GM23248 (cell line): Measurements from ENCODE around the gene CLSTN3. TPM values are rescaled to one million over a fixed set of nuclear protein-coding genes. Genes with fewer than 3 reads are reported as not detected.

Source experiments
- DNase-seq: peaks from one replicate; pipeline ENCODE4 v3.0.0-alpha.2; 2015
- H2AFZ ChIP-seq: fragments of 200-600 bp; sonication (generic); 2 replicates; pipeline ENCODE4 v1.6.1; 2016; ENCODE audit warnings: antibody characterized with exemption
- H3F3A ChIP-seq: fragments of 200-600 bp; sonication (generic); 2 replicates; pipeline ENCODE4 v1.6.1; 2016; ENCODE audit warnings: mild to moderate bottlenecking, antibody characterized with exemption, mixed run types; ENCODE audit not compliant: insufficient read depth
- H3K27ac ChIP-seq: fragments of 200-600 bp; sonication (generic); 2 replicates; pipeline ENCODE4 v1.5.1; 2016; ENCODE audit warnings: mild to moderate bottlenecking
- H3K27me3 ChIP-seq: fragments of 200-600 bp; sonication (generic); replicated peaks from 2 replicates; pipeline ENCODE4 v1.6.1; 2016; ENCODE audit warnings: mild to moderate bottlenecking; ENCODE audit not compliant: insufficient read depth
- H3K36me3 ChIP-seq: fragments of 200-600 bp; sonication (generic); 2 replicates; pipeline ENCODE4 v1.6.1; 2016; ENCODE audit warnings: low read depth, mild to moderate bottlenecking
- H3K4me1 ChIP-seq: fragments of 200-600 bp; sonication (generic); 2 replicates; pipeline ENCODE4 v1.6.1; 2016; ENCODE audit warnings: mild to moderate bottlenecking; ENCODE audit not compliant: insufficient read depth
- H3K4me2 ChIP-seq: fragments of 200-600 bp; sonication (generic); one replicate; pipeline ENCODE4 v1.6.1; 2016; ENCODE audit warnings: mild to moderate bottlenecking; ENCODE audit not compliant: unreplicated experiment
- H3K4me3 ChIP-seq: fragments of 200-600 bp; sonication (generic); 2 replicates; pipeline ENCODE4 v1.5.1; 2016; ENCODE audit warnings: mild to moderate bottlenecking
- H3K79me2 ChIP-seq: fragments of 200-600 bp; sonication (generic); 2 replicates; pipeline ENCODE4 v1.6.1; 2016; ENCODE audit warnings: mild to moderate bottlenecking; ENCODE audit not compliant: insufficient read depth
- H3K9ac ChIP-seq: fragments of 200-600 bp; sonication (generic); 2 replicates; pipeline ENCODE4 v1.6.1; 2016; ENCODE audit warnings: mild to moderate bottlenecking
- H3K9me2 ChIP-seq: fragments of 200-600 bp; sonication (generic); 2 replicates; pipeline ENCODE4 v1.6.1; 2016; ENCODE audit warnings: mixed run types, mild to moderate bottlenecking, moderate library complexity; ENCODE audit not compliant: insufficient read depth
- H3K9me3 ChIP-seq: fragments of 200-600 bp; sonication (generic); one replicate; pipeline ENCODE4 v1.6.1; 2017; ENCODE audit warnings: low read depth
- H4K20me1 ChIP-seq: fragments of 200-600 bp; sonication (generic); 2 replicates; pipeline ENCODE4 v1.6.0; 2016; ENCODE audit not compliant: insufficient read depth
- EZH2 ChIP-seq: fragments of 200-600 bp; sonication (generic); IDR thresholded peaks from 2 replicates; pipeline ENCODE4 v1.6.1; 2018; ENCODE audit warnings: antibody characterized with exemption, mild to moderate bottlenecking; ENCODE audit not compliant: insufficient read depth, poor library complexity, severe bottlenecking
- EZH2phosphoT487 ChIP-seq: fragments of 200-600 bp; sonication (generic); IDR thresholded peaks from 2 replicates; pipeline ENCODE4 v1.6.1; 2018; ENCODE audit warnings: antibody characterized with exemption, moderate library complexity, mild to moderate bottlenecking, low read depth; ENCODE audit not compliant: insufficient read depth
- WGBS, 2 experiments: methylation state at CpG; one replicate each; pipeline ENCODE4 v1.1.6; 2015 to 2017; ENCODE audit warnings: low lambda C conversion rate in 2 of 2, low coverage in 1 of 2; ENCODE audit errors: missing lambda C conversion rate in 2 of 2; 5-methylcytosine and 5-hydroxymethylcytosine counted together
- in situ Hi-C: fragments of 300-500 bp; cut with MboI; formaldehyde crosslinking; loops from 2 replicates; pipeline ENCODE4 v1.15.0; 2020
- polyA plus RNA-seq: library from polyadenylated mRNA; unstranded; fragments of >200 nt; fragmentation: Nextera tagmentation; extraction: Ambion mirVana; gene quantifications from 2 replicates; pipeline ENCODE4 v1.2.1, GENCODE V29; 2016
- small RNA-seq: library from RNA; depleted of rRNA; stranded (forward); fragments of <200 nt; gene quantifications from one replicate; pipeline ENCODE3, GENCODE V24; 2014; ENCODE audit warnings: low read depth, low replicate concordance
- total RNA-seq: library from RNA; depleted of rRNA; stranded (reverse); fragments of >200 nt; shearing (Covaris generic); gene quantifications from 2 replicates; pipeline ENCODE4 v1.2.3, GENCODE V29; 2014; rRNA removed

The CLSTN3 gene
- total and polyA plus RNA-seq, 2 experiments from 2014 or later: 1.8 to 4.5 TPM

- H3F3A ChIP-seq: peaks cover 5% of the 10 kb centered on the region; the same call in 1 of the 2 replicates
- no peak overlapping the region for H3K4me3 ChIP-seq
- in situ Hi-C loops: no loop called here
- no peaks in the 10 kb centered on the region for H3K27me3 ChIP-seq
- no peaks in the 10 kb centered on the region for H3K9me3 ChIP-seq
- no peak overlapping the region for H3K4me2 ChIP-seq
- no peak overlapping the region for H2AFZ ChIP-seq
- no peak for DNase-seq
- TF ChIP-seq EZH2 (no peak), EZH2phosphoT487 (no peak)
- 0 out of 2 replicates have a peak, but pooled peaks cover 14% of the 10 kb centered on the region for H3K36me3 ChIP-seq
- H3K4me1 ChIP-seq: no peaks in the 10 kb centered on the region
- no peak overlapping the region for H3K9ac ChIP-seq
- WGBS, 2 experiments: 94 to 100% methylated on average over 2 of the region's 2 CpGs
- H3K79me2 ChIP-seq: peaks cover 7% of the 10 kb centered on the region; the same call in 1 of the 2 replicates
- no peak overlapping the region for H3K27ac ChIP-seq
- H3K9me2 ChIP-seq: no peaks in the 10 kb centered on the region
- no peaks in the 10 kb centered on the region for H4K20me1 ChIP-seq
Observed at GRCh38 chr12:7197841-7198240, 67.7 kb downstream of the CLSTN3 start.

GRCh38 chr12:7203109-7203508 lies 72.9 kb downstream of the CLSTN3 start:
- no peak overlapping the region for H3K27ac ChIP-seq
- DNase-seq: no peak
- H3K9ac ChIP-seq: no peak overlapping the region
- TF ChIP-seq EZH2 (no peak), EZH2phosphoT487 (no peak)
- WGBS, 2 experiments: 94 to 97% methylated on average over 4 of the region's 4 CpGs
- no peaks in the 10 kb centered on the region for H3K79me2 ChIP-seq
- no peak overlapping the region for H3K4me2 ChIP-seq
- H3K4me3 ChIP-seq: no peak overlapping the region
- no peaks in the 10 kb centered on the region for H3K9me3 ChIP-seq
- in situ Hi-C loops: no loop called here
- no peaks in the 10 kb centered on the region for H3F3A ChIP-seq
- H3K9me2 ChIP-seq: no peaks in the 10 kb centered on the region
- H3K36me3 ChIP-seq: peaks cover 34% of the 10 kb centered on the region
- no peak overlapping the region for H2AFZ ChIP-seq
- no peaks in the 10 kb centered on the region for H4K20me1 ChIP-seq
- H3K4me1 ChIP-seq: no peaks in the 10 kb centered on the region
- H3K27me3 ChIP-seq: no peaks in the 10 kb centered on the region

- Histone ChIP-seq H3K9me3 (no peaks in the 10 kb centered on the region), H2AFZ (no peak overlapping the region), H3K9ac (no peak overlapping the region), H3K9me2 (no peaks in the 10 kb centered on the region), H3K4me1 (no peaks in the 10 kb centered on the region), H3K4me2 (no peak overlapping the region), H3K4me3 (no peak overlapping the region), H3K27ac (no peak overlapping the region), H4K20me1 (no peaks in the 10 kb centered on the region), H3K27me3 (no peaks in the 10 kb centered on the region), H3K79me2 (no peaks in the 10 kb centered on the region), H3F3A (no peaks in the 10 kb centered on the region), H3K36me3 (peaks cover 35% of the 10 kb centered on the region)
- TF ChIP-seq EZH2phosphoT487 (no peak), EZH2 (no peak)
- in situ Hi-C loops: no loop called here
- no peak for DNase-seq
Observed at GRCh38 chr12:7205091-7205490, 74.9 kb downstream of the CLSTN3 start.

- DNase-seq: no peak
- no peaks in the 10 kb centered on the region for H3K4me1 ChIP-seq
- H3K4me3 ChIP-seq: no peak overlapping the region
- 94 to 100% methylated on average over 3 of the region's 3 CpGs for WGBS, 2 experiments
- H3F3A ChIP-seq: no peaks in the 10 kb centered on the region
- H2AFZ ChIP-seq: no peak overlapping the region
- H3K9ac ChIP-seq: no peak overlapping the region
- H3K36me3 ChIP-seq: peaks cover 31% of the 10 kb centered on the region
- no peak overlapping the region for H3K4me2 ChIP-seq
- no peaks in the 10 kb centered on the region for H3K9me3 ChIP-seq
- H4K20me1 ChIP-seq: no peaks in the 10 kb centered on the region
- no peak overlapping the region for H3K27ac ChIP-seq
- no peaks in the 10 kb centered on the region for H3K9me2 ChIP-seq
- in situ Hi-C loops: no loop called here
- TF ChIP-seq EZH2phosphoT487: no peak
- TF ChIP-seq EZH2: no peak
- no peaks in the 10 kb centered on the region for H3K27me3 ChIP-seq
- no peaks in the 10 kb centered on the region for H3K79me2 ChIP-seq
Observed at GRCh38 chr12:7206691-7207090, 76.5 kb downstream of the CLSTN3 start.

GRCh38 chr12:7207866-7208625 lies 77.9 kb downstream of the CLSTN3 start:
- 91 to 94% methylated on average over 10 of the region's 10 CpGs for WGBS, 2 experiments
- DNase-seq: no peak
- in situ Hi-C loops: no loop called here

More at GRCh38 chr12:7207866-7208625, 77.9 kb downstream of the CLSTN3 start:
- H3K9me3 ChIP-seq: no peaks in the 10 kb centered on the region
- H3K27me3 ChIP-seq: no peaks in the 10 kb centered on the region
- TF ChIP-seq EZH2phosphoT487 (no peak), EZH2 (no peak)
- no peaks in the 10 kb centered on the region for H3K4me1 ChIP-seq
- no peak overlapping the region for H3K4me2 ChIP-seq
- no peak overlapping the region for H3K27ac ChIP-seq
- no peaks in the 10 kb centered on the region for H3K79me2 ChIP-seq
- H3K9me2 ChIP-seq: no peaks in the 10 kb centered on the region
- H3F3A ChIP-seq: no peaks in the 10 kb centered on the region
- no peak overlapping the region for H3K9ac ChIP-seq
- H3K36me3 ChIP-seq: peaks cover 34% of the 10 kb centered on the region
- H2AFZ ChIP-seq: no peak overlapping the region
- H4K20me1 ChIP-seq: no peaks in the 10 kb centered on the region
- H3K4me3 ChIP-seq: no peak overlapping the region

Small RNA genes within 50 kb of the gene (small RNA-seq; reads per million reads assigned to genes)
- not detected for gene RNU6-485P

Other genes starting within 250 kb of the CLSTN3 start
- gene LRRC23, start 225.5 kb upstream of the CLSTN3 start, total RNA-seq: 4.3 and 4.6 TPM in 2 replicates
- 4.5 and 6.2 TPM in 2 replicates for gene LRRC23, start 225.5 kb upstream of the CLSTN3 start, polyA plus RNA-seq
- gene ENO2, start 215.8 kb upstream of the CLSTN3 start, total RNA-seq: 10.1 and 16.3 TPM in 2 replicates
- 32.8 and 34.2 TPM in 2 replicates for gene ENO2, start 215.8 kb upstream of the CLSTN3 start, polyA plus RNA-seq
- 6.5 and 8.7 TPM in 2 replicates for gene ATN1, start 202.4 kb upstream of the CLSTN3 start, total RNA-seq
- 13.3 and 14.7 TPM in 2 replicates for gene ATN1, start 202.4 kb upstream of the CLSTN3 start, polyA plus RNA-seq
- gene RNU7-1, start 186.6 kb upstream of the CLSTN3 start, total RNA-seq: not detected in 2 replicates
- gene RNU7-1, start 186.6 kb upstream of the CLSTN3 start, polyA plus RNA-seq: not detected in 2 replicates
- gene C12orf57, start 186.3 kb upstream of the CLSTN3 start, total RNA-seq: 261 and 264 TPM in 2 replicates
- gene C12orf57, start 186.3 kb upstream of the CLSTN3 start, polyA plus RNA-seq: 247 and 257 TPM in 2 replicates
- gene PTPN6, start 179.0 kb upstream of the CLSTN3 start, total RNA-seq: not detected in 2 replicates
- gene PTPN6, start 179.0 kb upstream of the CLSTN3 start, polyA plus RNA-seq: 0.21 and 0.35 TPM in 2 replicates
- gene PHB2, start 159.7 kb upstream of the CLSTN3 start, total RNA-seq: 212 and 221 TPM in 2 replicates
- 130 and 137 TPM in 2 replicates for gene PHB2, start 159.7 kb upstream of the CLSTN3 start, polyA plus RNA-seq
- 25.9 and 39.2 TPM in 2 replicates for gene EMG1, start 159.5 kb upstream of the CLSTN3 start, total RNA-seq
- gene EMG1, start 159.5 kb upstream of the CLSTN3 start, polyA plus RNA-seq: 68.6 and 72.1 TPM in 2 replicates
- gene LPCAT3, start 111.9 kb upstream of the CLSTN3 start, total RNA-seq: 7.7 and 11.8 TPM in 2 replicates
- 19.7 and 20.4 TPM in 2 replicates for gene LPCAT3, start 111.9 kb upstream of the CLSTN3 start, polyA plus RNA-seq
- gene C1S, start 69.7 kb upstream of the CLSTN3 start, total RNA-seq: 174 and 200 TPM in 2 replicates
- 195 and 198 TPM in 2 replicates for gene C1S, start 69.7 kb upstream of the CLSTN3 start, polyA plus RNA-seq
- 51.1 and 52.2 TPM in 2 replicates for gene C1R, start 37.9 kb upstream of the CLSTN3 start, total RNA-seq
- 75.0 and 78.9 TPM in 2 replicates for gene C1R, start 37.9 kb upstream of the CLSTN3 start, polyA plus RNA-seq
- 22.2 and 26.7 TPM in 2 replicates for gene C1RL, start 21.2 kb upstream of the CLSTN3 start, total RNA-seq
- gene C1RL, start 21.2 kb upstream of the CLSTN3 start, polyA plus RNA-seq: 14.3 and 14.9 TPM in 2 replicates
- gene RBP5, start 1.5 kb upstream of the CLSTN3 start, total RNA-seq: not detected in 2 replicates
- 0.38 TPM in 1 of 2 replicates, not detected in the other for gene RBP5, start 1.5 kb upstream of the CLSTN3 start, polyA plus RNA-seq
- 22.3 and 27.8 TPM in 2 replicates for gene PEX5, start 59.3 kb downstream of the CLSTN3 start, total RNA-seq
- 6.6 and 6.8 TPM in 2 replicates for gene PEX5, start 59.3 kb downstream of the CLSTN3 start, polyA plus RNA-seq
- not detected in 2 replicates for gene ACSM4, start 173.7 kb downstream of the CLSTN3 start, total RNA-seq
- not detected in 2 replicates for gene ACSM4, start 173.7 kb downstream of the CLSTN3 start, polyA plus RNA-seq